ENCODE measurements around the gene KCTD8. TPM values are rescaled to one million over a fixed set of nuclear protein-coding genes. Genes with fewer than 3 reads are reported as not detected.

The KCTD8 gene
- total RNA-seq, 3 donors from 2014 or later (not counting 1 experiment from before 2014, with no cell fraction given): not detected

GRCh38 chr4:44160776-44161367 is 287.7 kb downstream of the KCTD8 start:
- Histone ChIP-seq H3K27me3 (ENCODE audit: control insufficient read depth, insufficient read depth, low read length) (no peaks in the 10 kb centered on the region), H3K4me3 (ENCODE audit: low read length) (no peak overlapping the region), H3K27ac (ENCODE audit: low read length) (no peak overlapping the region), H3K4me1 (ENCODE audit: control insufficient read depth, insufficient read depth, low read length) (no peaks in the 10 kb centered on the region), H3K9me3 (ENCODE audit: control insufficient read depth, insufficient read depth, low read length) (no peaks in the 10 kb centered on the region), H3K36me3 (ENCODE audit: control insufficient read depth, insufficient read depth, low read length) (no peaks in the 10 kb centered on the region)
- ATAC-seq (no peak), DNase-seq (no peak)
- no peak overlapping the region for H3K4me3 Mint-ChIP-seq
- WGBS (ENCODE audit: insufficient coverage): 65% methylated on average over 3 of the region's 4 CpGs
- intact Hi-C loops (cut with micrococcal nuclease): no loop called here
- H3K36me3 Mint-ChIP-seq: peaks cover 12% of the 10 kb centered on the region
- H3K9me3 Mint-ChIP-seq: peaks cover 16 to 24% of the 10 kb centered on the region in 2 donors
- H3K27me3 Mint-ChIP-seq (ENCODE audit: low read depth in 2 of 2): no peaks in the 10 kb centered on the region
- no peaks in the 10 kb centered on the region for H3K4me1 Mint-ChIP-seq
- TF ChIP-seq, protein P1, sequence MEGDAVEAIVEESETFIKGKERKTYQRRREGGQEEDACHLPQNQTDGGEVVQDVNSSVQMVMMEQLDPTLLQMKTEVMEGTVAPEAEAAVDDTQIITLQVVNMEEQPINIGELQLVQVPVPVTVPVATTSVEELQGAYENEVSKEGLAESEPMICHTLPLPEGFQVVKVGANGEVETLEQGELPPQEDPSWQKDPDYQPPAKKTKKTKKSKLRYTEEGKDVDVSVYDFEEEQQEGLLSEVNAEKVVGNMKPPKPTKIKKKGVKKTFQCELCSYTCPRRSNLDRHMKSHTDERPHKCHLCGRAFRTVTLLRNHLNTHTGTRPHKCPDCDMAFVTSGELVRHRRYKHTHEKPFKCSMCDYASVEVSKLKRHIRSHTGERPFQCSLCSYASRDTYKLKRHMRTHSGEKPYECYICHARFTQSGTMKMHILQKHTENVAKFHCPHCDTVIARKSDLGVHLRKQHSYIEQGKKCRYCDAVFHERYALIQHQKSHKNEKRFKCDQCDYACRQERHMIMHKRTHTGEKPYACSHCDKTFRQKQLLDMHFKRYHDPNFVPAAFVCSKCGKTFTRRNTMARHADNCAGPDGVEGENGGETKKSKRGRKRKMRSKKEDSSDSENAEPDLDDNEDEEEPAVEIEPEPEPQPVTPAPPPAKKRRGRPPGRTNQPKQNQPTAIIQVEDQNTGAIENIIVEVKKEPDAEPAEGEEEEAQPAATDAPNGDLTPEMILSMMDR (IDR thresholded peaks at IDR 0.05): no peak
- no peak overlapping the region for H3K27ac Mint-ChIP-seq

- H3K9me3 Mint-ChIP-seq: peaks cover 14 to 19% of the 10 kb centered on the region in 2 donors
- no peak for DNase-seq
- no peak overlapping the region for H3K4me3 Mint-ChIP-seq
- Histone ChIP-seq H3K27ac (ENCODE audit: low read length) (no peak overlapping the region), H3K9me3 (ENCODE audit: control insufficient read depth, insufficient read depth, low read length) (no peaks in the 10 kb centered on the region), H3K27me3 (ENCODE audit: control insufficient read depth, insufficient read depth, low read length) (no peaks in the 10 kb centered on the region), H3K36me3 (ENCODE audit: control insufficient read depth, insufficient read depth, low read length) (no peaks in the 10 kb centered on the region), H3K4me1 (ENCODE audit: control insufficient read depth, insufficient read depth, low read length) (no peaks in the 10 kb centered on the region), H3K4me3 (ENCODE audit: low read length) (no peak overlapping the region)
- intact Hi-C loops (cut with micrococcal nuclease): no loop called here
- 75% methylated on average over 1 of the region's 1 CpG for WGBS (ENCODE audit: insufficient coverage)
- no peak for ATAC-seq
- H3K27ac Mint-ChIP-seq: no peak overlapping the region
- H3K4me1 Mint-ChIP-seq: no peaks in the 10 kb centered on the region
- no peaks in the 10 kb centered on the region for H3K27me3 Mint-ChIP-seq (ENCODE audit: low read depth in 2 of 2)
- TF ChIP-seq, protein P1 (IDR thresholded peaks at IDR 0.05): no peak
- H3K36me3 Mint-ChIP-seq: peaks cover 14% of the 10 kb centered on the region
Observed at GRCh38 chr4:44159991-44160390, 288.6 kb downstream of the KCTD8 start.

- TF ChIP-seq, protein P1 (IDR thresholded peaks at IDR 0.05): no peak
- ATAC-seq (no peak), DNase-seq (no peak)
- H3K27ac ChIP-seq (ENCODE audit: low read length): no peak overlapping the region
- no peaks in the 10 kb centered on the region for H3K27me3 Mint-ChIP-seq (ENCODE audit: low read depth in 2 of 2)
- H3K36me3 ChIP-seq (ENCODE audit: control insufficient read depth, insufficient read depth, low read length): no peaks in the 10 kb centered on the region
- no peak overlapping the region for H3K27ac Mint-ChIP-seq
- no peak overlapping the region for H3K4me3 Mint-ChIP-seq
- no peak overlapping the region for H3K4me3 ChIP-seq (ENCODE audit: low read length)
- peaks cover 14% of the 10 kb centered on the region for H3K36me3 Mint-ChIP-seq
- H3K9me3 ChIP-seq (ENCODE audit: control insufficient read depth, insufficient read depth, low read length): no peaks in the 10 kb centered on the region
- H3K4me1 ChIP-seq (ENCODE audit: control insufficient read depth, insufficient read depth, low read length): no peaks in the 10 kb centered on the region
- no peaks in the 10 kb centered on the region for H3K27me3 ChIP-seq (ENCODE audit: control insufficient read depth, insufficient read depth, low read length)
- peaks cover 16 to 20% of the 10 kb centered on the region in 2 donors for H3K9me3 Mint-ChIP-seq
- WGBS (ENCODE audit: insufficient coverage): 87% methylated on average over 3 of the region's 6 CpGs
- intact Hi-C loops (cut with micrococcal nuclease): no loop called here
- H3K4me1 Mint-ChIP-seq: no peaks in the 10 kb centered on the region
Observed at GRCh38 chr4:44157611-44158277, 290.9 kb downstream of the KCTD8 start.
